HG03520 (cell line): ENCODE data around the gene GLYATL3.
"Not testable (repeated sequence)": the region's sequence is repeated elsewhere in the genome, so short reads cannot be mapped to it uniquely, and the experiment has no call there.

Experiments used
- ATAC-seq: cut with Tn5 transposase; IDR thresholded peaks from one replicate; pipeline ENCODE4 v1.9.1; 2021; ENCODE audit warnings: mild to moderate bottlenecking, moderate library complexity; ENCODE audit not compliant: unreplicated experiment

The GLYATL3 gene

DNA sequence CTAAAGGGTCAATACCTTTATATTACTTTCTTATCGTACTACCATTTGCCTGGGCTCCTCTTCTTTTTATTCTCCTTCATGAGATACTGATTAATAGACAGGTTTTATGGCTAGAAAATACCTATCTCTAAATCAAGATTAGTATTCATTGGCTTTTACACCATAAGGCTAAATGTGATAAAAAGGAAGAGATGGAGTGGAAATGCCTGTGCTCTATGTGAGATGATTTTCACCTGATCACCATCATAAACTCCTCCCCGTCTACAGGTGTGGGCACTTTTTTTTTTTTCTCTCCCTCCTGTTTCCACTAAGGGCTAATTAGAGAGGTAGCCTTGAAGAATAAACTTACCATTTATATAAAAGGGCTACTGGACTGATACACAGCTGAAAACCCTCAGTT lies at the start of gene GLYATL3:
Gene GLYATL3, plus strand, starts transcription at position 301 of the 400 bp plus-strand sequence. CDS start 12,068 bp downstream, outside the sequence.
- ATAC-seq = no peak

DNA sequence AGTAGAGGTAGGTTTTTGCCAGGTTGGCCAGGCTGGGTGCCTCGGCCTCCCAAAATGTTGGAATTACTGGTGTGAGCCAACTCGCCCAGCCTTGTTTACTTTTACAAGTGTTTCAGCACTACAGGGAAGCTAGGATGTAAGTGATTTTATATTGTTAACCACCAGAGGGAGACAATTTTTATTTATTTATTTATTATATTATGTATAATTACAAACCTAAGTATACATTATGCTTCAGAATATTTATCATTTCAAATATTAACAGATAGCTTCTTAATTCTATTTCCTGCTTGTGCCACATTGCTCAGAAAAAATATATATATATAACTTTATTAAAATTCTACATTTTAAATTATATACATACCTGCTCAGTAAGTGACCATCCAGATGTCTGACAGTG lies 46.5 kb upstream of the GLYATL3 start:
- no peak for ATAC-seq

- peak; percentile 44 for ATAC-seq
These were observed 44.7 kb upstream of the GLYATL3 start for GRCh38 chr6:49454787-49455709.

DNA sequence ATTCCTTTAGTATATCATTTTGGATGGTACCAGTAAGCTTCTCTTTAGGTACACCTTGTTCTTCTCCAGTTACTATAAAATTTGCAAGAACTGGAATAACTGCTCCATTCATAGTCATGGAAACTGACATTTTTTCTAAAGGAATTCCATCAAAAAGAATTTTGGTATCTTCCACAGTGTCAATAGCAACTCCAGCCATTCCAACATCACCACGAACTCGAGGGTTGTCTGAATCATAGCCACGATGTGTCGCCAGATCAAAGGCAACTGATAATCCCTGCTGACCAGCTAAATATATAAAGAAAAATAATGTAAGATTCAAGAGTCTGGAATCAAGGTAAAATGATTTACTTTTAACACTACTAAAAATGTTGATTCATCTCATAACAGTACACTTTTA lies 42.0 kb upstream of the GLYATL3 start:
- no peak for ATAC-seq

DNA sequence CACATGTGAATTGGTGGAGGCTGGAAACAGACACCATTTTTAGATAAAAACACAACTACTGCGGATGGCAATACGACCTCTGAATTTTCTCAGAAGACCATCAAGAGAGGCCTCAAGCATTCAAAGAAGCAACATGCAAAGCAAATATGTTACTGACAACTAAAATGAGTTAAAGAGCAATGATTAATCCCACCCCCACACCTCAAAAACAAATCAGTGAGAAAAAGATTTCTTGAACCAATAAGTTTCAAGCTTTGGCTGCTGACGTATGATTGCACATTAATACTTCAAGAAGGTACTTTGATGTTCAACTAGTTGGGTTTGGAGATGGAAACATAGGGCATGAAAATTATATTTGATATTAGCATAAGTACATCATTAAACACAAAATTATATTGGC lies 37.7 kb upstream of the GLYATL3 start:
- no peak for ATAC-seq

- ATAC-seq = no peak
These were observed 37.2 kb upstream of the GLYATL3 start for GRCh38 chr6:49462599-49462926.

DNA sequence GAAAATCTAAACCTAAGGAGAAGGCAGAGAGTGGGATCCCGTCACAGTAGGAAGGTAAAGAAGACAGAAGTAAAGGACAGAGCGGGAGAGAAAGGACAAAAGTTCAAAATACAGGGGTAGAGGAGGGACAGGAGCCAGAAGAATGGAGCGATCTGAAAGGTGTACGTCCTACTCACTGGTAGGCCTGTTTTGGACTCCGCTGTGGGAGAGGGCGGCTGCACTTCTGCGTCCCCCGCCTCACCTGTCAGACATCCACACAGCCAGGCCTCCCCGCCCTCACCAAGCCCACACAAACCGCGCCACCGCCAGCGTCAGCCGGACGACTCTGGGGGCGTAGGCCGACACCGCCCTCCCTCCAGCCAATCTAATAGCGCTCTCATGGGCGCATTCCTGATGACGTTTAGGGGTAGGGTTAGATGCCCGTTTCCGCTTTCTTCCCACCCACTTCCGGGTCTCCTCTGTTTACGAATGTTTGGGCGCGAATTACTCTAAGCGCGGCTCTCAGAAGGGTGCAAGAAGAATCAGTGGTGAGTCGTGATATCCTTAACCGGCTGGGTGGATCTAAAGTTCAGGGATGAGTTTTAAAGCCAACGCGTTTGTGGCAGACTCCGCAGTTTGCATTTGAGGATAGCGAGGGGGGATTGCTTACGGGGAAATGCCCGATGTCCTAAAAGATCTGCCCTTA lies 36.7 kb upstream of the GLYATL3 start, which contains the start of the genes CENPQ and MMUT:
Gene CENPQ, plus strand, starts transcription at position 444 of the 685 bp plus-strand sequence. CDS start 6,807 bp downstream, outside the sequence.
Gene MMUT, minus strand, starts transcription at position 327 of the 685 bp plus-strand sequence. CDS start 3,787 bp downstream, outside the sequence.
- peak; percentile 97 for ATAC-seq

DNA sequence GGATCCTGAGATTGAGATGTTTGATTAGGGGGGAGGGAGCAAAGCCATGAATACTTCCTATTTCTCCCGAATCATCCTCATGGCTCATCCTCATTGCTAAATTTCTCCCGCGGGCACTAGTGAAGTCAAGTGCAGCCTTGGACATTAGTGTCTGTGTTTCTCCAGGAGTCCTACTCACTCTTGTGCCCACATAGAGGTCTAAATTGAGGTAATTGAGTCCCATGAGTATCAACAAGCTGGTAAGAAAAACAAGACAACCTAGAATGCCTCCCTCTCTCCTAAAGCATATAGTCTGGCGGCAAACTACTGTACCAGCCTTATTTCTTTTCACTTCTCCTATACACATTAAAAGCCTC lies 36.1 kb upstream of the GLYATL3 start:
- no peak for ATAC-seq

DNA sequence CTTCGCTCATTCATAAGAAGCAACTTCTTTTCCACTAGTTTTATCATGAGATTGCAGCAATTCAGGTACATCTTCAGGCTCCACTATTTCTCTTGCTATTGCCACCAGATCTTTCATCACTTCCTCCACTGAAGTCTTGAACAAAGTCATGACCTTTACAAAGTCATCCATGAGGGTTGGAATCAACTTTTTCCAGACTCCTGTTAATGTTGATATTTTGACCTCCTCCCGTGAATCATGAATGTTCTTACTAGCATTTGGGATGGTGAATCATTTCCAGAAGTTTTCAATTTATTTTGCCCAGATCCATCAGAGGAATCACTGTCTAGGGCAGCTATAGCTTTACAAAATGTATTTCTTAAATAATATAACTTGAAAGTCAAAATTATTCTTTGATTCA lies 35.0 kb upstream of the GLYATL3 start:
- ATAC-seq = no peak

- ATAC-seq = no peak
These were observed 31.7 kb upstream of the GLYATL3 start for GRCh38 chr6:49468042-49468441.

DNA sequence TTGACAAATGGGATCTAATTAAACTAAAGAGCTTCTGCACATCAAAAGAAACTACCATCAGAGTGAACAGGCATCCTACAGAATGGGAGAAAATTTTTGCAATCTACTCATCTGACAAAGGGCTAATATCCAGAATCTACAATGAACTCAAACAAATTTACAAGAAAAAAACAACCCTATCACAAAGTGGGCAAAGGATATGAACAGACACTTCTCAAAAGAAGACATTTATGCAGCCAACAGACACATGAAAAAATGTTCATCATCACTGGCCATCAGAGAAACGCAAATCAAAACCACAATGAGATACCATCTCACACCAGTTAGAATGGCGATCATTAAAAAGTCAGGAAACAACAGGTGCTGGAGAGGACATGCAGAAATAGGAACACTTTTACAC lies 23.2 kb upstream of the GLYATL3 start:
- not testable (repeated sequence) for ATAC-seq

DNA sequence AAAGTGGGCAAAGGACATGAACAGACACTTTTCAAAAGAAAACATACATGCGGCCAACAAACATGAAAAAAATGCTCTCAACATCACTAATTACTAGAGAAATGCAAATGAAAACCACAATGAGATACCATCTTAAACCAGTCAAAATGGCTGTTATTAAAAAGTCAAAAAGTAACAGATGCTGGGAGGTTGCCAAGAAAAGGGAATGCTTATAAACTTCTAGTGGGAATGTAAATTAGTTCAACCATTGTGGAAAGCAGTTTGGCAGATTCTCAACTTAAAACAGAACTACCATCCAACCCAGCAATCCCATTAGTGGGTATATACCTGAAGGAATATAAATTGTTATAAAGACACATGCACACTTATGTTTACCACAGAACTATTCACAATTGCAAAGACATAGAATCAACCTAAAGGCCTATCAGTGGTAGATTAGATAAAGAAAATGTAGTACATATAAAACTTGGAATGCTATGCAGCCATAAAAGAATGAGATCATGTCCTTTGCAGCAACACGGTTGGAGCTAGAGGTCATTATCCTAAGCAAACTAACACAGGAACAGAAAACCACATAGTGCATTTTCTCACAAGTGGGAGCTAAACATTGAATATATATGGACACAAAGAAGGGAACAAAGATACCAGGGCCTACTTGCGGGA lies 20.3 kb upstream of the GLYATL3 start:
- ATAC-seq = no peak

GRCh38 chr6:49481846-49482245 lies 17.9 kb upstream of the GLYATL3 start:
- ATAC-seq = not testable (repeated sequence)

- not testable (repeated sequence) for ATAC-seq
These were observed 16.3 kb upstream of the GLYATL3 start for GRCh38 chr6:49483380-49483779.

DNA sequence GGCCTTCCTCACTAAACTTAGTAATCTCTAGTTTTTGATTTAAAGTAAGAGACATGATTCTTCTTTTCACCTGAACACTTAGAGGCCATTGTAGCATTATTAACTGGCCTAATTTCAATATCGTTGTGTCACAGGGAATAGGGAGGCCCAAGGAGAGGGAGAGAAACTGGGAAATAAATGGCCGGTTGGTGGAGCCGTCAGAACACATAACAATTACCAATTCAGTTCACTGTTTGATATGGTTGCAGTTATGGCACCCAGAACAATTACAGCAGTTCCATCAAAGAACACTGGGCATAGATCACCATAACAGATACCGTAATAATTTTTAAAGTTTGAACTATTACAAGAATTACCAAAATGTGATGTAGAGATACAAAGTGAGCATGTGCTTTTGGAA lies 9.1 kb upstream of the GLYATL3 start:
- ATAC-seq = no peak

DNA sequence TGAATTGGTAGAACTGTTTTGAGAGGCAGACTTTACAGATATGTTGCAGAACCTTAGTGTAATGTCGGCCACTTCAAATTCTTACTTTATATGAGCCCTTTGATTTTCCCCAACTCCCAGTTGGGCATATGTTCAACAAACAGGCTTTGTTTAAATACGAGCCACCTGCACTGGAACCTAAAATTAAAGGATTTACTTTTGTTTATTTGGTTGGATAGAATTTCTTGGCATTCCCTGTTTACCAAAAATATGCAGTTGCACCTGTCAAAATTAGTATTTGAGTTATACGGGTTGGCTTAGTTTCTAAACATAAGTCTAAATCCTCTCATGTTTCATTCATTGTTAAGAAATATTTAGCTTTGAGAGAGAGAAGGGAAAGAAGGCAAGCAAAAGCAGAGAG lies 2.4 kb upstream of the GLYATL3 start:
- ATAC-seq = no peak

- ATAC-seq = no peak
These were observed 597 bp upstream of the GLYATL3 start for GRCh38 chr6:49499126-49499525.

DNA sequence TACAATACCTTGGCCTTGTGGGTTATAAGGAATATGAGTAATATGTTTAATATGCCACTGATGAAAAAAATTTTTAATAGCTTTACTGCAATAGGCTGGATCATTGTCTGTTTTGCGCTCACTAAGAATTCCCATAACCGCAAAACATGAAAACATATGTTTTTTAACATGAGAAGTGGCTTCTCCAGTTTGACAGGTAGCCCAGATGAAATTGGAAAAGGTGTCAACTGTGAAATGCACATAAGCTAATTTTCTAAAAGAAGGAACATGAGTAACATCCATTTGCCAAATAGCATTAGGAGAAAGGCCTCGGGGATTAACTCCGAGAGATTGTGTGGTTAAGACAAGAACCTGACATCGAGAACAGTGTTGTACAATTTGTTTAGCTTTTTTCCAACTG lies 4.9 kb downstream of the GLYATL3 start:
- no peak for ATAC-seq

- ATAC-seq = no peak
These were observed 6.9 kb downstream of the GLYATL3 start for GRCh38 chr6:49506569-49507111.

DNA sequence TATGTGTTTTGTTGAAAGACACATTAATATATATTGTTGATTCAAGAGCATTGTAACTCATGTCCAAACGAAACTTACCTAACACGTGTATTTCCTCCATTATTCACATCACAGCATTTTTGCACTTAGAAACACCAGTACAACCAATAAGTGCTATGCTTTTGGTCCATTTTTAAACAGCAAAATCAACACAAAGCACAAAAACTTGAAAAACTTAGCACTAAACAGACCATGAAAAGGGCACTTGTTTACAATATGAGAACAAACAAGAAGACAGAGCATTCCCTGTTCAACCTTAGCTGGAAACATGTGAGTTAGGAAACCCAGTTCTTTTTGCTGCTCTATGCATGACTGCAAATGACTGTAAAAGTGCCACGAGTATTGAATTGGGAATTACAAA lies 9.6 kb downstream of the GLYATL3 start:
- ATAC-seq = no peak
